ENCODE results near the gene PNKD.
A peak's percentile ranks its signal among the peaks of the same experiment; 100 is the strongest.

Gene PNKD

DNA sequence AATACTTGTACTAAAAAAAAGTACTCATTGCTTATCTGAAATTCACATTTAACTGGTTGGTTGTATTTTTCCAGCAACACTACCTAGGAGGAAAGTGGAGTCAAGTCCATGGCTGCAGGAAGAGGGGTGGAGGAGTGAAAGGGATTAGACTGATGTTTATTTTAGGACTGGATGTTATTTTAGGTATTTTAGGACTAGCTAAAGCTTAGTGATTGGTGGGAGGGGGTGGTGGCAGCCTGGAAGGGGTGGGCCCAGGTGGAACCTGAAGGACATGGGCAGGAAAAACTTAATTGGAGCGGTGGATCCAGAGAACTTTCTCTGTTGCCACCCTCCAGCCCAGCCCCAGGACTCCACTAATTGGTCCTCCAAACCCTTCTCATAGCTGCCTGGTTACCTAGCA, 25.9 kb downstream of the PNKD start:
- Histone ChIP-seq H3K4me3 (ENCODE audit: low read depth, low read length) (no peak overlapping the region), H3K4me1 (peaks cover 3% of the 10 kb centered on the region; the same call in 1 of the 2 replicates), H3K9me3 (no peaks in the 10 kb centered on the region), H3K36me3 (no peaks in the 10 kb centered on the region), H3K27me3 (no peaks in the 10 kb centered on the region)
- DNase-seq: no peak
- TF ChIP-seq, protein P1, sequence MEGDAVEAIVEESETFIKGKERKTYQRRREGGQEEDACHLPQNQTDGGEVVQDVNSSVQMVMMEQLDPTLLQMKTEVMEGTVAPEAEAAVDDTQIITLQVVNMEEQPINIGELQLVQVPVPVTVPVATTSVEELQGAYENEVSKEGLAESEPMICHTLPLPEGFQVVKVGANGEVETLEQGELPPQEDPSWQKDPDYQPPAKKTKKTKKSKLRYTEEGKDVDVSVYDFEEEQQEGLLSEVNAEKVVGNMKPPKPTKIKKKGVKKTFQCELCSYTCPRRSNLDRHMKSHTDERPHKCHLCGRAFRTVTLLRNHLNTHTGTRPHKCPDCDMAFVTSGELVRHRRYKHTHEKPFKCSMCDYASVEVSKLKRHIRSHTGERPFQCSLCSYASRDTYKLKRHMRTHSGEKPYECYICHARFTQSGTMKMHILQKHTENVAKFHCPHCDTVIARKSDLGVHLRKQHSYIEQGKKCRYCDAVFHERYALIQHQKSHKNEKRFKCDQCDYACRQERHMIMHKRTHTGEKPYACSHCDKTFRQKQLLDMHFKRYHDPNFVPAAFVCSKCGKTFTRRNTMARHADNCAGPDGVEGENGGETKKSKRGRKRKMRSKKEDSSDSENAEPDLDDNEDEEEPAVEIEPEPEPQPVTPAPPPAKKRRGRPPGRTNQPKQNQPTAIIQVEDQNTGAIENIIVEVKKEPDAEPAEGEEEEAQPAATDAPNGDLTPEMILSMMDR (IDR thresholded peaks at IDR 0.05; ENCODE audit: low read depth, low read length): no peak

DNA sequence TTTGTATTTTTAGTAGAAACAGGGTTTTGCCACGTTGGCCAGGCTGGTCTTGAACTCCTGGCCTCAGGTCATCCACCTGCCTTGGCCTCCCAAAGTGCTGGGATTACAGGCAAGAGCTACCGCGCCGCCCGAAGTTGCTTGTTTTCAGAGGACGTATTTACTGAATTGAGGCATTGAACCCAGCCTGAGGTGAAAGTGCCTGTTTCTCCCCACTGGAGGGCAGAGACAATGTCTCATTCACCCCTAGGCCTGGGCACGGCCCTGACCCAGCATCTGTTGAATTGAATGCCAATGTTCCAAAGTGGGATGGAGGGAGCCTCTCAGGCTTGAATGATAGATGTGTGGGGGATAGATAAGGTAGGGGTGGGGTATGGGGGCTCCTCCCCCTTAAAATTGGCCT, 26.5 kb downstream of the PNKD start:
- Histone ChIP-seq H3K36me3 (no peaks in the 10 kb centered on the region), H3K4me1 (peaks cover 3% of the 10 kb centered on the region; the same call in 1 of the 2 replicates), H3K4me3 (ENCODE audit: low read depth, low read length) (no peak overlapping the region), H3K9me3 (no peaks in the 10 kb centered on the region), H3K27me3 (no peaks in the 10 kb centered on the region)
- DNase-seq: no peak
- TF ChIP-seq, protein P1 (IDR thresholded peaks at IDR 0.05; ENCODE audit: low read depth, low read length): no peak

DNA sequence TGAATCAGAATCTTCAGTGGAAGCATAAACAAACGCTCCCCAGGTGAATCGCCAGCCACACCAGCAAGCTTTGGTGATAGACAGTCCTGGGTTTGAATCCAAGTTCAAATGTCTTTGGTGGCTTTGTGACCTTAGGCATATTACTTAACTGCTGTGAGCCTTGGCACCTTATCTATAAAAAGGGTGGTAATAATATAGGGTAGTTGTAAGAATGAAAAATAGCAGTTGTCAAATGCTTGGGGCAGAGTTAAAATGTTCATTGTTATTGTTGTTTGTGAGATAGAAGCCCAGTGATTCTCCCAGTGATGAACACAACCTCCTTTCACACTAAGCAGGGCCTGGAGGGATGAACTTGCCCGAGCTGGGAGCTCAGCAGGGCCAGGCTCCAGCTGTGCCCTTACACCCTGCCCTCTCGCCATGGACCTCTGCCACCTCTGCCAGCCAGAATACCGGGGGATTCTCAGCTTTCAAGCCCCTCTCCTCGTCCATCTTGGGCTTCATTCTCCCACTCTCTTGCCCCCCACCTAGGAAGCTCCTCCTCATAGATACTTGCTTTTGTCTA, 28.1 kb downstream of the PNKD start:
- Histone ChIP-seq H3K4me1 (no peaks in the 10 kb centered on the region), H3K4me3 (ENCODE audit: low read depth, low read length) (no peak overlapping the region), H3K36me3 (no peaks in the 10 kb centered on the region), H3K9me3 (no peaks in the 10 kb centered on the region), H3K27me3 (no peaks in the 10 kb centered on the region)
- TF ChIP-seq, protein P1 (IDR thresholded peaks at IDR 0.05; ENCODE audit: low read depth, low read length): no peak
- no peak for DNase-seq

DNA sequence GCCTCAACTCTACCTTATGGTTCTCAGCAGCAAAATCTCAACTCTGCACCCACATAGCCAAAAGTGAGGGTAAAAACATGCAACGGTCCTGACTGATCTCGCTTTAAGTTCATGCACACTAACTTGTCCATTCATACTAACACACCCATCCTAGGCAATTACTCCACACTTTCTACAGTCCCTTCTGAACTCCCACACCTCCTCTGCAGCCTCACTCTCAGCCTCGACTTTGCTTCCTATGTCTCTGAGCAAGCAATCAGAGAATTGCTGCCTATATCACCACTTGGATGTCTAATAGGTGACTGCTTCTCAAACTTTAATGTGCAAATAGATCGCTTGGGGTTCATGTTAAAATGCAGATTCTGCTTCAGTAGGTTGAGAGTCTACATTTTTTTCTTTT, 29.8 kb downstream of the PNKD start:
- Histone ChIP-seq H3K4me3 (ENCODE audit: low read depth, low read length) (no peak overlapping the region), H3K27me3 (no peaks in the 10 kb centered on the region), H3K9me3 (no peaks in the 10 kb centered on the region), H3K36me3 (no peaks in the 10 kb centered on the region), H3K4me1 (no peaks in the 10 kb centered on the region)
- TF ChIP-seq, protein P1 (IDR thresholded peaks at IDR 0.05; ENCODE audit: low read depth, low read length): no peak
- no peak for DNase-seq

DNA sequence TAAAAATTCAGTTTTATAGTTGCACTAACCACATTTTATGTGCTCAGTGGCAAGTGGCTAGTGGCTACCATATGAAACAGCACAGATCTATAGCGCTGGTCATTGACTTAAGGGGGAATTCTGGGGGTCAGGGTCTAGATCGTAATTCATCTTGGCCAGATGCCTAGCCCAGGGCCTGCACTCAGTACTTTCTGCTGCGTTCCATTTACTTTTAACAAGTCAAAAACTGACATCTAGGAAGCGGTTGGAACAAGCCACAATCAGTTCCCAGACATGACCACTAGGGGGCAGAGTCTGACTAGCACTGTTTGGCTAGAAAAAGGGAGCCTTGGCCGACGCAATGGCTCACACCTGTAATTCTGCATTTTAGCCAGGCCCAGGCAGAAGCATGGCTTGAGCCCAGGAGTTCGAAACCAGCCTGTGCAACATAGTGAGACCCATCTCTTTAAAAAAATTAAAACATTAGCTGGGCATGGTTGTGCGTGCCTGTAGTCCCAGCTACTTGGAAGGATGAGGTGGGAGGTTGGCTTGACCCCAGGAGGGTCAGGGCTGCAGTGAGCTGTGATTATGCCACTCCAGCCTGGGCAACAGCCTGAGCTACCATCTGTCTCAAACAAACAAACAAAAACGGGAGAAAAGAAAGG, 31.0 kb downstream of the PNKD start:
- Histone ChIP-seq H3K27me3 (no peaks in the 10 kb centered on the region), H3K36me3 (no peaks in the 10 kb centered on the region), H3K4me3 (ENCODE audit: low read depth, low read length) (no peak overlapping the region), H3K4me1 (no peaks in the 10 kb centered on the region), H3K9me3 (no peaks in the 10 kb centered on the region)
- TF ChIP-seq, protein P1 (IDR thresholded peaks at IDR 0.05; ENCODE audit: low read depth, low read length): peak; percentile 99
- DNase-seq: peak; percentile 88

DNA sequence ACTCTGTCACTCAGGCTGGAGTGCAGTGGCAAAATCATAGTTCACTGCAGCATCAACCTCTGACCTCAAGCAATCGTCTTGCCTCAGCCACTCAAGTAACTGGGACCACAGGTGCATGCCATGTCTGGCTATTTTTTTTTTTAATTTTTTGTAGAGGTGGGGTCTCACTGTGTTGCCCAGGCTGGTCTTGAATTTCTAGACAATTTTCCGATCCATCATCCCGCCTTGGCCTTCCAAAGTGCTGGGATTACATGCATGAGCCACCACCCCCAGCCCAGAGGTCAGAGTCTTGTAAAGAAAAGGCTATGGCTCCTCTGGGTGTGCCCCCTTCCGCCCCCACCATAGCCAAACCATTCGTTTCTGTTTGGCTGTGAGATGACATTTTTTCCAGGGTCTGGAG, 35.1 kb downstream of the PNKD start:
- Histone ChIP-seq H3K4me1 (no peaks in the 10 kb centered on the region; the same call in 1 of the 2 replicates), H3K4me3 (ENCODE audit: low read depth, low read length) (no peak overlapping the region), H3K36me3 (no peaks in the 10 kb centered on the region), H3K9me3 (no peaks in the 10 kb centered on the region), H3K27me3 (no peaks in the 10 kb centered on the region)
- TF ChIP-seq, protein P1 (IDR thresholded peaks at IDR 0.05; ENCODE audit: low read depth, low read length): no peak
- DNase-seq: no peak

All from BE2C (cell line).